ENCODE data around the gene CREBBP.

CREBBP gene

DNA sequence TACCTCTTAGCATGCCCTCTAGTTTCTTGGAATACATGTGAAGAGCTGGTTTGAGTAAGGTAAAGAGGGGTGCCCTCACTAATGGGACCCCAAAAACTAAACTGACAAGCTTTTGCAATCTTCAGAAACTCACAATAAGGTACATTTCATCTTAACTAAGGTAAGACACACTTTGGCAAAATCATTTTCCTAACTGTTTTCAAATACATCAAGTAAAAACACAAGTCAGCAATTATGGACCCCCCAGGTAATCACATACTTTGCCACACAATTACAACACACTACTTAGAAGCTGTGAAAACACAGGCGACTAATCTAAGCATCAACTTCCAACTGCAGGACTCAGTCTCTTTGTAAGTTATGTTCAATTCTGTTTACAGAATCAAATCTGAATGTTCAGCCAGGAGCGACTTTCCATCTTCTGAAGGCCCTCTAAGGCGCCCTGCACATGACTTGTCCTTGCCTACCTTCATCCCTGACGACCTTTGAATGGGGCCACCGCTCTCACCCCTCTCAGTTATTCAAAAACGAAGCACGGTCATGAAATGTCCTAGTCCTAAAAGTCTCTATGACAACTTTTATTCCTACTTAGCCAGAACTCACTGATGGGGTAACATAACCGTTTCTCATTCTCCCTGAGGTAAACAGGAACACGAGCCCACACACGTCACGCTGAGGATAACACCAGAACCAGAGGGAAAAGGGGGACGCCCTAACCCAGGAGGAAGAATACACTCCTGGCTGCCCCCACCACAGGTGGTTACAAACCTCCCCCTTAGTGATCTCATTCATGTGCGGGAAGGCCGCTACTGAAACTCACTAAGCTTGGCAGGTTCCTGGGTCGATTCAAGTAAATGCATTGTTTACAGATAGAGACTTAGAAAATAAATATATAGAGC, 5.5 kb downstream of the CREBBP start:
- in situ Hi-C loops (cut with MboI; ENCODE audit: low sequenced_read_pairs) = no loop called here
- Histone ChIP-seq H3K36me3 (replicated peaks) (no peaks in the 10 kb centered on the region; the same call in 1 of the 2 replicates), H3K4me1 (peaks cover 55% of the 10 kb centered on the region), H3K9me3 (no peaks in the 10 kb centered on the region), H3K4me3 (no peak overlapping the region), H3K27me3 (ENCODE audit: low read depth) (no peaks in the 10 kb centered on the region)
- no peak for DNase-seq (ENCODE audit: low spot score in 2 of 2)

DNA sequence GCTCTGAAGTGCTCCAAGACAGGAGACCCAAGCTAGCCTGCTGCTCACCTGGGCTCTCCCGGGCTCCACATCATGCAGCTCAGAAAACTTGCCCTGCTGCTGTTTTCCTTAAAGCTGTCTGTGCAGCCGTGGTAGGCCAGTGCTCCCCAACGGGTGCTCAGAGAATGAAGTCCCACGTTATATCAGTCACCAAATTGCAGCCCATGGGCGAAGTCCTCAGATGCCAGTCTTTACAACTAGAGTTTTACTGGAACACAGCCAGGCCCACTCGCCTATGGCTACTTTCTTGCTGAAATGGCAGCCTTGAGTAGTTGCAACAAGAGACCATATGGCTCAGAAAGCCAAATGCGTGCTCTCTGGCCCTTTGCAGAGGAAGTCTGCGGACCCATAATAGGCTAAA, 6.3 kb downstream of the CREBBP start:
- DNase-seq (ENCODE audit: low spot score in 2 of 2) = no peak
- no peak overlapping the region for H3K4me3 ChIP-seq

DNA sequence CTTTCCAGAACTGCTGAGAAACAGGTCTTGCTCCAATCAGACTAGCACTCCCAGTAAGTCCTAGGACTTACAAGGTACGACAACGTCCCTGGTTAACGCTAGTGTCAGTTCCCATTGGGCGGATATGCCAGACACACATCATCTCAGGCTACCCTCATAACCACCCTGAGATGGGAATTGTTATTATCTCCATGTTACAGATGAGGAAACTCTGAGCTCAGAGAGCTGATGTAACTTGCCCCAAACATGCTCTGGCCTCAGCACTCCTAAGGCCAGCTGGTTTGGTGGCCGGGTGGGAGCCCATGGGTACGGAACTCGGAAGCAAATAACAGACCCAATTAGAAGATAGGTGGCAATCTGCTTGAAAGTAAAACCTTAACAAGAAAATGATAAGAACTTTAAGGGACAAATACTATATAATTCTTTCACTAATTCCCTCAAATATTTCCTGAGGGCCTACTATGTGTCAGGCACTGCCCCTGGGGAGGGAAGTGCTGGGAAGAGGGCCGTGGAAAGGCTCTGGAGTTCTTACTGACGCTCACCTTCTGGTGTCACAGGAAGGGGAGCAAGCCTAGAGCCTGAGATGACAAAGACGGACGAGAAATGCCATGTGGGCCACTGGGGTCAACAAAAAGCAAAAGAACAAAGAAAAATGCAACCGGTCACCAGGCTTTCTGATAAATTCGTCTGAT, 6.9 kb downstream of the CREBBP start:
- Histone ChIP-seq H3K4me1 (peaks cover 55% of the 10 kb centered on the region), H3K27me3 (ENCODE audit: low read depth) (no peaks in the 10 kb centered on the region), H3K36me3 (replicated peaks) (no peaks in the 10 kb centered on the region; the same call in 1 of the 2 replicates), H3K9me3 (no peaks in the 10 kb centered on the region), H3K4me3 (no peak overlapping the region)
- in situ Hi-C loops (cut with MboI; ENCODE audit: low sequenced_read_pairs) = no loop called here
- DNase-seq (ENCODE audit: low spot score in 2 of 2) = no peak

More for the DNA sequence above, 6.3 kb downstream of the CREBBP start:
- Histone ChIP-seq H3K9me3 (no peaks in the 10 kb centered on the region), H3K27me3 (ENCODE audit: low read depth) (no peaks in the 10 kb centered on the region), H3K36me3 (replicated peaks) (no peaks in the 10 kb centered on the region; the same call in 1 of the 2 replicates), H3K4me1 (peaks cover 55% of the 10 kb centered on the region)
- in situ Hi-C loops (cut with MboI; ENCODE audit: low sequenced_read_pairs) = no loop called here

DNA sequence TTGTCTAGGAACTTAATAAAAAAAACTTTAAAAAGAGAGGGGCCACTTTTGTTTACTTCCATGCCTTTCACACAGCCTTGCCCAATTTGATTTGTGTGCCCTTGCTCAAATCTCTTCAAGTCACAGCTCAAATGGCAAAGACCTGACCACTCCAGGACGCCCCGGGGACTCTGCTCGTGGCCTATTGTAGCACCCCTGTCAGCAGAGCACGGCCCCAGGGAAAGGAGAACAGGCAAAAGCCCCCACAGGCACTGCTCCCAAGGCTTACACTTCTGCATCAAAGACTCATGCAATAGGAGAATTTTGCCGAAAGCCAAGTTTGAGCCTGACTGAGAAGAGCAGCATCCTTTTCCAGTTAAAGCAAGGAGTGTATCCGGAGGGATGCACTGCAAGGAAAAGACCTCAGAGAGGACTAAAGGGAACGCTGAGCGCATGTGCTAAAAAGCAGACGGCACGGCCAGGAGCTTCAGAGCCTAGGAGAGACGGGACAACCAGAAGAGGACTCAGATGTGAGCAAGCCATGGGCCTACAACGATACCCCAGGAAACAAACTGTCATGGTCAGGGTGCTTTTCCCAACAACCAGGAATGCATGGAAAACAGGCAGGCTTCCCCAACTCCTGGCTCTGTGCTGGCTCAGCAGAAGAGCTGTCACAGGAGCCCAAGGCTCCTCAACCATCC, 8.2 kb downstream of the CREBBP start:
- DNase-seq (ENCODE audit: low spot score in 2 of 2) = peak; percentile 33 to 55
- H3K36me3 ChIP-seq (replicated peaks) = no peaks in the 10 kb centered on the region
- H3K27me3 ChIP-seq (ENCODE audit: low read depth) = no peaks in the 10 kb centered on the region
- in situ Hi-C loops (cut with MboI; ENCODE audit: low sequenced_read_pairs) = no loop called here
- H3K9me3 ChIP-seq = no peaks in the 10 kb centered on the region
- peaks cover 44% of the 10 kb centered on the region for H3K4me1 ChIP-seq
- no peak overlapping the region; the same call in 1 of the 2 replicates for H3K4me3 ChIP-seq

DNA sequence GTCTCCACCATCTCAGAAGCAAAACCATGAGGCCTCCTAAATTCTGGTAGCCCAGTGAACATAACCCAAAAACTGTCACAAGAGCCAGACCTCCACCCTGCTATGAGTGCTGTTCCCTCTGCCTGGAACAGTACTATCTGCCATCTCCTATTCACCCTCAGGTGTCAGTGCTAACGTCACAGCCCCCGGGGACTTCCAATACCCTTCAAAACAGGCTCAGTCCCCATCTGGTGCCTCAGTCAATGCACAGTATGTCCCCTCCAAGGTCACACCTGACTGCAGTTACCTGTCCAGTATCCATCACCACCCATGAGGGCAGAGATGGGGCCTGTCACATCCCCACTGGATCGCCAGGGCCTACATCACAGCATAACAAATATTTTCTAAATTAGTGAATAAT, 11.5 kb downstream of the CREBBP start:
- Histone ChIP-seq H3K36me3 (replicated peaks) (no peaks in the 10 kb centered on the region), H3K4me3 (no peak overlapping the region), H3K4me1 (peaks cover 51% of the 10 kb centered on the region), H3K27me3 (ENCODE audit: low read depth) (no peaks in the 10 kb centered on the region), H3K9me3 (no peaks in the 10 kb centered on the region)
- no peak for DNase-seq (ENCODE audit: low spot score in 2 of 2)
- in situ Hi-C loops (cut with MboI; ENCODE audit: low sequenced_read_pairs) = no loop called here

DNA sequence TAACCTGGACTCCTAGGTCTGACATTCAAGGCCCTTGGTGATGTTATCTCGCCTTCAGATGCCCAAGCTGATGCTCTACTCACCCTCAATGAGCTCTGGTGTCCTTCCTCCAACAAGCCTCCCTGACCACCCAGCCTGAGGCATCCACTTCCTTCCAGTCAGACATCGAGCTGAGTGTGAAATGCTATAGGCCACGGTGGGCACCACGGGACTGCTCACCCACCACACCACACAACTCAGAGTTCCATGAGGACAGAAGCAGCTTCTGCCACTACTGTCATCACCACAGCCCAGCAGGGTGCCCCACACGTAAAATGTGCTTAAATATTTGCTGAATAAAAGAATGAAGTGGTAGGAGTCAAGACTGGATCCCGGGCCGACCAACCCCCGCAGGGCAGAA, 12.0 kb downstream of the CREBBP start:
- H3K27me3 ChIP-seq (ENCODE audit: low read depth) = no peaks in the 10 kb centered on the region

DNA sequence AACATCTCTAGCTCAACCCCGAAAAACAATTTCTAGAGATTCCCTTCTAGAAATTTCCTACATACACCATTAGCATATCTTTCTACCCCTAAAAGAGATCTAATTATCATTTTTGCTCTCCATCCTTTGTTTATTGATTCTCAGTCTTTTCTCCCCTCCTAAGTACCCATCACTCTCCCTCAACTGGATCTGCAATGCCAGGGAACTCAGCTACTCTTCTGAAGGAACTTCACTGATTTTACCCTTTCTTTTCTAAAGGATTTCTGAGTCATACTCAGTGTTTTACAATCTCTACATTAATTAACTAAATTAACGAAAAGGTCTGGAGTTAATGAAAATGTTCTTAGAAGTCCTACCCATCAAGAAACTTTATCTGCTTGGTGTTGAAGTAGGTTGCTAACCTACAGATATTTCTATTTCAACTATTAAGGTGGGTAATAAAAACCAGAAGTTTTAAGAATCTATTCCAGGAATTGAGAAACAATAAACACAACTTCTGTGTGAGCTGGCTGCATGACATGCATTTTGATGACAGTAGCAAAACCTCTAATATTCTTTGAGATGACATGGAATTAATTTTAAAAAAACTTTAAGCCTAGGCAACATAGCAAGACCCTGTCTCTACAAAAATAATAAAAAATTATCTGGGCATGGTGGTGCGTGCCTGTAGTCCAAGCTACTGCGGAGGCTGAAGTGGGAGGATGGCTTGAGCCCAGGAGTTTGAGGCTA, 13.6 kb downstream of the CREBBP start:
- H3K27me3 ChIP-seq (ENCODE audit: low read depth) = no peaks in the 10 kb centered on the region
- no peaks in the 10 kb centered on the region for H3K9me3 ChIP-seq
- H3K4me3 ChIP-seq = no peak overlapping the region
- no peaks in the 10 kb centered on the region for H3K36me3 ChIP-seq (replicated peaks)
- no peak for DNase-seq (ENCODE audit: low spot score in 2 of 2)
- in situ Hi-C loops (cut with MboI; ENCODE audit: low sequenced_read_pairs) = no loop called here
- H3K4me1 ChIP-seq = peaks cover 43% of the 10 kb centered on the region

More for the DNA sequence above, 12.0 kb downstream of the CREBBP start:
- H3K9me3 ChIP-seq = no peaks in the 10 kb centered on the region
- H3K4me1 ChIP-seq = peaks cover 47% of the 10 kb centered on the region
- in situ Hi-C loops (cut with MboI; ENCODE audit: low sequenced_read_pairs) = no loop called here
- DNase-seq (ENCODE audit: low spot score in 2 of 2) = no peak
- no peaks in the 10 kb centered on the region for H3K36me3 ChIP-seq (replicated peaks)
- no peak overlapping the region for H3K4me3 ChIP-seq

DNA sequence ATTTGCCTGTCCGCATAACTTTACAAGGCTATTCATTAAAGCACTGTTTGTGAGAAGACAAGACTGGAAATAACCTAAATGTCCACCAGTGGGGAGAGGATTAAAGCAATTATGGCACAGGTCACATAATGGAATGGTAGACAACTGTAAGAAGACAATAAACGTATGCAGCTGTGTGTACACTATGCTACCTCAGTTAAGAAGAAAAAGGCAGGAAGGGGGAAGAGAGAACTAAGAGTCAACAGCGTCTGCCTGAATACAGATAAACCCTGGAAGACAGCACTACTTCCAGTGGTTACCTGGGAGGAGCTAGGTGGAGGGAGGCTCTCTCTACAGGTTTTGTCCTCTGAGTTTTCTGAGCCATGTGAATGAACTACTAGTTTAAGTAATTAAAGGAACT, 15.3 kb downstream of the CREBBP start:
- Histone ChIP-seq H3K27me3 (ENCODE audit: low read depth) (no peaks in the 10 kb centered on the region), H3K4me3 (no peak overlapping the region), H3K4me1 (peaks cover 40% of the 10 kb centered on the region), H3K9me3 (no peaks in the 10 kb centered on the region), H3K36me3 (replicated peaks) (no peaks in the 10 kb centered on the region)
- peak in 1 of 2 experiments; percentile 75 for DNase-seq (ENCODE audit: low spot score in 2 of 2)
- in situ Hi-C loops (cut with MboI; ENCODE audit: low sequenced_read_pairs) = no loop called here

DNA sequence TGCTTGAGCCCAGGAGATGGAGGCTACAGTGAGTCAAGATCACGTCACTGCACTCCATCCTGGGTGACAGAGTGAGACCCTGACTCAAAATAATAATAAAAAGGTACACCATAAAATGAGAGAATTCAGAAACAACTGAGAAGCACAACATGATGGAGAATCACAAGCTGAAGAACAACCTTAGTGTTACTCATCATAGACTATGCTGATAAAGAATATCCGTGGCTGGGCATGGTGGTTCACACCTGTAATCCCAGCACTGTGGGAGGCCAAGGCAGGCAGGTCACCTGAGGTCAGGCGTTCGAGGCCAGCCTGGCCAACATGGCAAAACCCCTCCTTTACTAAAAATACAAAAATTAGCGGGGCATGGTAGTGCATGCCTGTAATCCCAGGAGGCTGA, 16.0 kb downstream of the CREBBP start:
- Histone ChIP-seq H3K4me3 (no peak overlapping the region), H3K36me3 (replicated peaks) (no peaks in the 10 kb centered on the region), H3K4me1 (peaks cover 40% of the 10 kb centered on the region), H3K27me3 (ENCODE audit: low read depth) (no peaks in the 10 kb centered on the region), H3K9me3 (no peaks in the 10 kb centered on the region)
- no peak for DNase-seq (ENCODE audit: low spot score in 2 of 2)
- in situ Hi-C loops (cut with MboI; ENCODE audit: low sequenced_read_pairs) = no loop called here

DNA sequence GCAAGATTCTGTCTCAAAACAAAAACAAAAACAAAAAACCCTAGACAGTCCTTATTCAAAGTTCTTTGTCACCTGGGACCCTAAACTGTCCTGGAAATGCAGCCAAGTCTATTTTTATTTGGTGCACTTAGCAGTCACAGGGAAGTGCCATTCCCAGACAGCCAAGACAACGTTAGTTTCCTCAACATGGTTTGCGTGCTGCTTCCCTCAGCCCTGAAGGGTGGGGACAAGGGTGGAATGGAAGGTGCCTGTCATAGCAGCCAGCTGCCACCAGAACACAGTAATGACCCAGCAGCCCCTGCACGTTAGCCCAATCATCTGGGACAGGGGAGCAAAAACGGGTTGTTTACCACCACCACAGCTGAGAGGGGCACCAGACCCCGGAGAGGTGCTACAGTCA, 16.9 kb downstream of the CREBBP start:
- H3K27me3 ChIP-seq (ENCODE audit: low read depth) = no peaks in the 10 kb centered on the region
- in situ Hi-C loops (cut with MboI; ENCODE audit: low sequenced_read_pairs) = no loop called here
- 0 out of 2 replicates have a peak, but pooled peaks cover 3% of the 10 kb centered on the region for H3K36me3 ChIP-seq (replicated peaks)
- no peaks in the 10 kb centered on the region for H3K9me3 ChIP-seq
- DNase-seq (ENCODE audit: low spot score in 2 of 2) = no peak
- peaks cover 40% of the 10 kb centered on the region for H3K4me1 ChIP-seq
- H3K4me3 ChIP-seq = no peak overlapping the region

DNA sequence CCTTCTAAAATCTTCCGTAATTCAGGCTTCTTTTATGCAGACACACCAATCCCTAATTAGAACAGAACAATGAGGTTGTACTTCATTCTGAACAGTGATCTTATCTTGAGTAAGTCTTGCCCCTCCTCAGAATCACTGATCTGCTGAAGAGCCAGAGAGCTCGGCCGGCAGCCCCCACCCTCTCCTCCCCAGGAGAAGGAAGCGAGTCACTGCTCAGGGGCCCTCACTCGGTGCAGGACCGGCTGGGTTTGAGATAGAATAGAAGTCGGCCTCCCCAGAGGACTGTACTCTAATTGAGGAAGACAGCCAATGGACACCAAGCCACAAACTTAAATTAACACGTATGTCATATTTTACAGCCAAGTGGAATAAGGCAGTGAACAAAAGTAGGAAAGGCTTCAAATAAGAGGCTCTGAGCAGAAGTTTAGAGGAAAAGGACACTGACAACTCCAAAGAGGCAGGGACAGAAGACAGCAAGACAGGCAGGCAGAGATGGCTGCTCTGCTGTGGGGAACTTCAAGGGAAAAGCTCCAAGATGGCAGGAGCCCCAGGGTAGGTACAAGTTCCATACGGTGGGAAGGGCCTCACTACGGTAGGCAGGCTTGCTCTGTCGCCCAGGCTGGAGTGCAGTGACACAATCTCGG, 18.6 kb downstream of the CREBBP start:
- no peaks in the 10 kb centered on the region for H3K9me3 ChIP-seq
- no peaks in the 10 kb centered on the region for H3K27me3 ChIP-seq (ENCODE audit: low read depth)
- 0 out of 2 replicates have a peak, but pooled peaks cover 4% of the 10 kb centered on the region for H3K36me3 ChIP-seq (replicated peaks)
- H3K4me1 ChIP-seq = peaks cover 37% of the 10 kb centered on the region
- no peak overlapping the region for H3K4me3 ChIP-seq
- DNase-seq (ENCODE audit: low spot score in 2 of 2) = peak; percentile 60 to 72
- in situ Hi-C loops (cut with MboI; ENCODE audit: low sequenced_read_pairs) = no loop called here

DNA sequence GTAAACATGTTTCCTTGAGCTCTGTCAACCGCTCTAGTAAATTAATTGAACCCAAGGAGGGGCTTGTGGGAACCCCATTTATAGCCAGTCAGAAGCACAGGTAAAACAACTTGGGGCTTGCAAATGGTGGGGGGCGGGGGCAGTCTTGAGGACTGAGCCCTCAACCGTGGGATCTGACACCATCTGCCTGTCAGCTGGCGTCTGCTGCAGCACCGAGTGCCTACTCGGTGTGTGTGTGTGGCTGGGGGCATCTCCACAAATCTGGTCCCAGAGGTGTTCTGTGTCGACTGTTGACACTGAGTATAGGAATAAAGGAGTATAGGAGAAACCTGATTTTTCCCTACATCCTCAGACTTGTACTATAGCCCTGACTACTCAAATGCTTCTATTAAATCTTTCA, 20.6 kb downstream of the CREBBP start:
- H3K36me3 ChIP-seq (replicated peaks) = 0 out of 2 replicates have a peak, but pooled peaks cover 4% of the 10 kb centered on the region
- no peak for DNase-seq (ENCODE audit: low spot score in 2 of 2)
- in situ Hi-C loops (cut with MboI; ENCODE audit: low sequenced_read_pairs) = no loop called here
- H3K27me3 ChIP-seq (ENCODE audit: low read depth) = no peaks in the 10 kb centered on the region
- H3K4me1 ChIP-seq = peaks cover 22% of the 10 kb centered on the region
- H3K4me3 ChIP-seq = no peak overlapping the region
- no peaks in the 10 kb centered on the region for H3K9me3 ChIP-seq

DNA sequence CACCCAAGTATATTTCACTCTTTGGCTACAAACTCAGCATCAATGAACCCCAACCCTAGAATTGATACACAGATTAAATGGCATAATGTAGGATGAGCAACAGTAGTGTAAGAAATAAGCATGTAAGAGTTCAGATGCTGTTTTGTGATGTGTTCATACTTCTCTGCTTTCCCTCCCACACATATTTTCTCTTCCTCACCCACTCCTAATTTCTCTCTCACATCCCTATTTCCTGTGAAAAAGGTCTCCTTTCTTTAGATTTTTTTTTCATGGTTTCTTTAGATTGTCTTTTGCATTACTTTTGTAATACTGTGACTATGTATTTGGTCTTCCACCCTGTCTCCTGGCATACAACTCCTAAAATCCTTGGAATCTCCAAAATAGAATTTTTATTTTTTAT, 21.7 kb downstream of the CREBBP start:
- in situ Hi-C loops (cut with MboI; ENCODE audit: low sequenced_read_pairs) = no loop called here
- no peak for DNase-seq (ENCODE audit: low spot score in 2 of 2)
- H3K4me3 ChIP-seq = no peak overlapping the region
- 0 out of 2 replicates have a peak, but pooled peaks cover 4% of the 10 kb centered on the region for H3K36me3 ChIP-seq (replicated peaks)
- H3K9me3 ChIP-seq = no peaks in the 10 kb centered on the region
- no peaks in the 10 kb centered on the region for H3K27me3 ChIP-seq (ENCODE audit: low read depth)
- peaks cover 22% of the 10 kb centered on the region for H3K4me1 ChIP-seq
